ENCODE measurements around the gene STX16. TPM values are rescaled to one million over a fixed set of nuclear protein-coding genes. Genes with fewer than 3 reads are reported as not detected.

Gene STX16
- total RNA-seq, 4 donors from 2014 or later: 53.2 to 112 (median 65.8) TPM

DNA sequence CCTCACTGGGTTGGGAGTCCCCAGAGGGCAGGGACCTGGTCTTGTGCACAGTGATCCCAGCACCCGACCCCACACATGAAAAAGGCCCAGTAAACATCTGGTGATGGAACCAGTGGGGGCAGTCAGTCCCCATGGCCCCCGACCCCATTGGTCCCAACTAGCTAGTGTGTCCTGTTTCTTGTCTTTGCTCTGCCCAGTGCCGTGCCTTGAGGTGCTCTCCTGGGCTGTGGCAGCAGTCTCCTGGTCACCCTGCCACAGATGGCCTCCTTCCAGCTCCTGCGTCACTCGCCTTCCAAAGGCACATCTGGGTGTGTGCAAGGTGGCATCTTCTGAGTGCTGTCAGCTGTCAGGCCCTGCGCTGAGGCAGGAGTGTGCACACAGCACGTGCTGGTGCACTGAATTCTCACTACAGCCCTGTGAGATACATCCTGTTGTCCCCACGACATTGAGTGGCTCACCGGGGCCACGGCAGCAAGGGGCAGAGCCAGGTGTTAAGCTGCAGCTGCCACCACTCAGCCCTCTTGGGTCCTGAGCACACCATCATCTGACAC, 45.4 kb downstream of the STX16 start:
- TF ChIP-seq, protein P1, sequence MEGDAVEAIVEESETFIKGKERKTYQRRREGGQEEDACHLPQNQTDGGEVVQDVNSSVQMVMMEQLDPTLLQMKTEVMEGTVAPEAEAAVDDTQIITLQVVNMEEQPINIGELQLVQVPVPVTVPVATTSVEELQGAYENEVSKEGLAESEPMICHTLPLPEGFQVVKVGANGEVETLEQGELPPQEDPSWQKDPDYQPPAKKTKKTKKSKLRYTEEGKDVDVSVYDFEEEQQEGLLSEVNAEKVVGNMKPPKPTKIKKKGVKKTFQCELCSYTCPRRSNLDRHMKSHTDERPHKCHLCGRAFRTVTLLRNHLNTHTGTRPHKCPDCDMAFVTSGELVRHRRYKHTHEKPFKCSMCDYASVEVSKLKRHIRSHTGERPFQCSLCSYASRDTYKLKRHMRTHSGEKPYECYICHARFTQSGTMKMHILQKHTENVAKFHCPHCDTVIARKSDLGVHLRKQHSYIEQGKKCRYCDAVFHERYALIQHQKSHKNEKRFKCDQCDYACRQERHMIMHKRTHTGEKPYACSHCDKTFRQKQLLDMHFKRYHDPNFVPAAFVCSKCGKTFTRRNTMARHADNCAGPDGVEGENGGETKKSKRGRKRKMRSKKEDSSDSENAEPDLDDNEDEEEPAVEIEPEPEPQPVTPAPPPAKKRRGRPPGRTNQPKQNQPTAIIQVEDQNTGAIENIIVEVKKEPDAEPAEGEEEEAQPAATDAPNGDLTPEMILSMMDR (IDR thresholded peaks at IDR 0.05; ENCODE audit: low read depth): no peak

DNA sequence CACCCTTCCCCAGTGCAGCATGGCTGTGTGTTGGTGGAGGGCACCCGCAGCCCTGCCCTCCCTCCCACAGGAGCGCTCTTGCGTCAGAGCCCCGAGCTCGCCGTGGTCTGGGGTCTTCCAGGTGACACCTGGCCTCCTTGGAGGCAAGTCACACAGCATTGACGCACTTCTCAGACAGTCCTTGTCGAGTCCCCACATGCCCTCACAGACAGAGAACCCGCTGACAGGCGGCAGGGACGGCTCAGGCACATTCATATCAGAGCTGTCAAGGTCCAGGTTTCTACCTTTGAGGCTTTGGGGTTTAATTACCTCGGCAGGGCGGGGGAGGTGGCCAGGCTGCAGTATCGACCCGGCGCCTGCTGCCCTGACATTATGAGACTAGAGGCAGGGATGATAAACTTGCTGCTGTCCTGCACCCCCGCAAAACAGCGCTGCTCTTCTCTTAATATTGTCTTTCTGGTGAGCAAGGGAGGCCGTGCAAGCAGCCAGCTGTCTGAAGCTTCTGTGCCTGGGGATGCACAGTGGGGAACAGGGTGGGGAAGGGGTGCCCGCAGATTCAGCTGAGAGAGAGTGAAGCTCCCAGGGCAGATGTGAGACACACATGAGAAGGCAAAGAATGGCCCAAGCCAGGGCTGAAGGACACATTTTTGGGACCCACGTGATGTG, 46.3 kb downstream of the STX16 start:
- TF ChIP-seq, protein P1 (IDR thresholded peaks at IDR 0.05; ENCODE audit: low read depth): no peak

DNA sequence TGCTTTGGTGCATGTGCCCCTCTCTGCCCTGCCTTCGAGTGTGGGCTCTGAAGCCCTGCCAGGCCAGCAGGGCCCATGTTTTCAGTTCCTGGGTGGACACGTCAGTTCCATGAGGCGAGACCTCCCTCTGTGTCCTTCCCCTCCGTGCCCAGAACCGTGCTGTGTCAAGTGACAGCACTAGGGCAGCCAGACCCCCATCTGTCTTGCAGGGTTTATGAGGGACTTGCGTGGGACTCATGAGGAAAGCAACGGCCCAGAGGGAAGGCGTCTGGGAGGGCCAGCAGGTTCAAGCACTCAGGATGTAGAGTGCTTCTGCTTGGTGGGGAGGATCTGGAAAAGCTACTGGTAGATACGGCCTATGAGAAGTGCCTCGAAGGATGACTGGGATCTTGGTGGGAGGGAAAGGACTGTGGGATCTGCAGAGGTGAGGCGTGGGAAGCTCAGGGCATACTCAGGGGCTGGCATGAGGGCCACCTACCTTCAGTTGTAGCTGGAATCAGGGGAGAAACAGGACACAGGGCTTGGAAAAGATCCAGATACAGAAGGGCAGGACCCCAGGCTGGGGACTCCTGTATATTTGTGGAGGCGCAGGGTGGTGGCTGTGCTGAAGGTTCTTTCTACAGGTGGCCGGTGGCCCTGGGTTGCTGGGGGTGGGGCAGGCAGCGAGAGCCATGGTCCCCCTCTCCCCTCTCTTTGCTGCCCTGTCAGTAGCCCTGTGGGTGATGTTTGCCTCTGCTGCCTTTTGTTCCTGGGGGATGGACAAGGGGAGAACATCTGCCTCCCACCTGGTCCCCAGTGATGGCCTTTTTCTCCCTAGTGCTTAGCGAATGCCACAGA, 47.0 kb downstream of the STX16 start:
- TF ChIP-seq, protein P1 (IDR thresholded peaks at IDR 0.05; ENCODE audit: low read depth): no peak

DNA sequence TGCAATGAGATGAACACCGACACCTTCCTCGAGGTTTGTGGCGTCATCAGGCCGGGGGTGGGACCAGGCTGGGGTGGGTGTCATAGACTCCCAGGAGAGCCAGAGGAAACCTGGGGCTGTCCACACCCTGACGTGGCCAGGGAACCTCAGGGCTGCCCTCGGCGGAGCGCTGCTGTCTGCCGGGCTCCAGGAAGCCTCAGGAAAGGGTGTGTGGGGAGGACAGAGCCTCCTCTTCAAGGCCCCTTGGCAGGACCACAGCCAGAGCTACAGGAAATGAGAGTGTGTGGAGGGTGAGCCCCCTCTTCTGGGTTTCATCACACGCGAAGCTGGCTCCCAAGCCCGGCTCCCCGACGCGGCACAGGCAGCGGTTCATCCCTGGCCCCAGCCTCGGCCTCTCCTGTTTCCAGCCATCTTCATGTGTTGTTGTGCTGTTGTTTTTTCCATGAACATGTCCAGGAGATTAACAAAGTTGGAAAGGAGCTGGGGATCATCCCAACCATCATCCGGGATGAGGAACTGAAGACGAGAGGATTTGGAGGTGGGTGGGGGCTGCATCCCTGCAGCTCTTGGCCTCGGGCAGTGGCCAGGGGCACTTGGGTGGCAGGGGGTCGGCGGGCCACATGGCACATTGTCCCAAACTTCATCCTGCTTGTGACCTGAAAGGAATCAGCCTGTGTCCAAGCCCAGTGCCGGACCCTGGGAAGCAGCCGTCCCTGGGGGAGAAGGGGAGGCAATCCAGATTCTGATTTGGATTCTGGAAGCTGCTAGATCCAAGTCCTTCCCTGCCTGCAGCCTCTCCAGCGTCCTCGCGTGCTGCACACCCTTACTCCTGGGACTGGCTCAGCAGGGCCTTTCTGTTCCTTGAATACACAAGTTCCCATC, 47.9 kb downstream of the STX16 start:
- TF ChIP-seq, protein P1 (IDR thresholded peaks at IDR 0.05; ENCODE audit: low read depth): no peak

DNA sequence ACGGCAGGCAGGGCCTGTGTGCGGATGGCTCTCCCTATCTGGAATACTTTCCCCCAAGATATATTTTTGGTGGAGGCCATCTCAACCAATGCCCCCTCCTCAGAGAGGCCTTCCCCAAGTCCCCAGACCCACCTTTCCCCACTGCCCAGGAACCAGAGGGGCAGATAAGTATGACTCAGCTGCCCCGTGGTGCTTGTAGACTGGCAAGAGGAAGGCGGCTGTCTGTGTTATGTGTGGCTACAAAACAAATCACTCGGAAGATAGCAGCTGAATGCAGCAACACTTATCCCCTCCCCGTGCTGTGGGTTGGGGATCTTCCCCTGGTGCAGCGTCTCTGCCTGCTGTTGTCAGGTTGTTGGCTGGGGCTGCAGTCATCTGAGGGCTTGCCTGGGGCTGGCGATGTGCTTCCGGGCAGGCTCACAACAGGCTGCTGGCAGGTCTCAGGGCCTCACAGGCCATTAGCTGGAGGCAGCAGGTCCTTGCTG, 48.6 kb downstream of the STX16 start:
- TF ChIP-seq, protein P1 (IDR thresholded peaks at IDR 0.05; ENCODE audit: low read depth): no peak

DNA sequence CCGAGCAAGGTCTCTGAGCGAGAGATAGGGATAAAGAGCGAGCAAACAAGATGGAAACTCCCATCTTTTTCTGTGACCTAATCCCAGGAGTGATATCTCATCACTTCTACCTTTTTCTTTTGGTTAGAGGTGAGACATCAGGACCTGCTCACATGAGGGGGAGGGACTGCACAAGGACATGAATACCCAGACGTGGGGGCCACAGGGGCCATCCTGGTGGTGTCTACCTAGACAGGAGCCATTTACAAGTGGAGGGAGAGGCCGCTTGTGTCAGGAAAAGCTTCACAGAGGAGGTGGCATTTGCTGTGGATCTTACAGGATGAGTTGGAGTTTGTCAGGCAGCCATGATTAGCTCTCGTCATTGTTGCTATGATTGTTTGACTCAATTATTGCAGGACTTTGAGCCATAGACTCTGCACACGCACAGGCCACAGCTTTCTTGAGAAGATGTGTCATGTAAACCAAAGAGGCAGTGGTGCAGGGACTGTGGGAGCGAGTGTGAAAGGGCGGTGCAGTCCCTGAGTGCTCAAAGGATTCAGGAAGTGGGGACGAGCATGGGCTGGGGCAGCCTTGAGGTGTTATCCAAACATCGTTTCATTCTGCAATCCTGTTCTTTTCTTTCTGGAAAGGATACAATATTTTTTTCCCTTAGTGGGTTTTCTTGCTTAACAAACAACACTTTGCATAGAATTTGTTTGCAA, 49.2 kb downstream of the STX16 start:
- TF ChIP-seq, protein P1 (IDR thresholded peaks at IDR 0.05; ENCODE audit: low read depth): no peak

Measured in subcutaneous adipose tissue (tissue), 4 donors.